ENCODE measurements around the gene MAPKAPK2.

Gene MAPKAPK2

DNA sequence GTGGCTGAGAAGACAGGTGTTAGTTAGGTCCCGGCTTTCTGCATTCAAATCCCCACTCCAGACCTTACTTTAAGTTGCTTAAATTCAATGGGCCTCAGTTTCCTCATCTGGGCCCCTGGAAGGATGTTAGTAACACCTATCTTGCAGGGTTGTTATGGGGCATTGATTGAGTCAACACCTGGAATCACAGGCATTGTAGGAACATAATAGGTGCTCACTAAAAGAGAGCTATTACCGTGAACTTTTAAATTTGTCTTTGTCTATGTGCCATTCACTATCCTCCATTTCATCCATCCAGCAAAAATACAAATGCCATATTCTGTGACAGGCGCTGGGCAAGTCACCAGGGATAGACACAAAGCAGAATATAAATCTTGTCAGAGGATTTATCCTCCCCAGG, 10.5 kb upstream of the MAPKAPK2 start:
- Histone ChIP-seq H3K27me3 (ENCODE audit: insufficient read depth, low read length, poor library complexity, severe bottlenecking) (no peaks in the 10 kb centered on the region), H3K36me3 (ENCODE audit: insufficient read depth, low read length) (no peaks in the 10 kb centered on the region), H3K4me1 (ENCODE audit: insufficient read depth, low read length, poor library complexity, severe bottlenecking) (peaks cover 15% of the 10 kb centered on the region), H3K9me3 (ENCODE audit: insufficient read depth, low read depth, low read length) (no peaks in the 10 kb centered on the region), H3K4me3 (ENCODE audit: low read length, poor library complexity, severe bottlenecking) (no peak overlapping the region), H3K9ac (ENCODE audit: low read depth, low read length, poor library complexity, severe bottlenecking) (no peak overlapping the region), H2AFZ (ENCODE audit: low read length) (no peak overlapping the region), H3F3A (ENCODE audit: low read depth) (no peaks in the 10 kb centered on the region), H3K9me2 (replicated peaks; ENCODE audit: low read depth, low read length) (no peaks in the 10 kb centered on the region), H3K79me2 (ENCODE audit: insufficient read depth, low read length) (no peaks in the 10 kb centered on the region), H3K4me2 (ENCODE audit: low read depth, low read length, poor library complexity, severe bottlenecking) (no peak overlapping the region), H4K20me1 (ENCODE audit: insufficient read depth, low read length, poor library complexity, severe bottlenecking) (no peaks in the 10 kb centered on the region)
- TF ChIP-seq EZH2phosphoT487 (IDR thresholded peaks at IDR 0.05; ENCODE audit: borderline replicate concordance), result no peak
- TF ChIP-seq, protein P1, sequence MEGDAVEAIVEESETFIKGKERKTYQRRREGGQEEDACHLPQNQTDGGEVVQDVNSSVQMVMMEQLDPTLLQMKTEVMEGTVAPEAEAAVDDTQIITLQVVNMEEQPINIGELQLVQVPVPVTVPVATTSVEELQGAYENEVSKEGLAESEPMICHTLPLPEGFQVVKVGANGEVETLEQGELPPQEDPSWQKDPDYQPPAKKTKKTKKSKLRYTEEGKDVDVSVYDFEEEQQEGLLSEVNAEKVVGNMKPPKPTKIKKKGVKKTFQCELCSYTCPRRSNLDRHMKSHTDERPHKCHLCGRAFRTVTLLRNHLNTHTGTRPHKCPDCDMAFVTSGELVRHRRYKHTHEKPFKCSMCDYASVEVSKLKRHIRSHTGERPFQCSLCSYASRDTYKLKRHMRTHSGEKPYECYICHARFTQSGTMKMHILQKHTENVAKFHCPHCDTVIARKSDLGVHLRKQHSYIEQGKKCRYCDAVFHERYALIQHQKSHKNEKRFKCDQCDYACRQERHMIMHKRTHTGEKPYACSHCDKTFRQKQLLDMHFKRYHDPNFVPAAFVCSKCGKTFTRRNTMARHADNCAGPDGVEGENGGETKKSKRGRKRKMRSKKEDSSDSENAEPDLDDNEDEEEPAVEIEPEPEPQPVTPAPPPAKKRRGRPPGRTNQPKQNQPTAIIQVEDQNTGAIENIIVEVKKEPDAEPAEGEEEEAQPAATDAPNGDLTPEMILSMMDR (conservative IDR thresholded peaks at IDR 0.05; ENCODE audit: low read length), result no peak

DNA sequence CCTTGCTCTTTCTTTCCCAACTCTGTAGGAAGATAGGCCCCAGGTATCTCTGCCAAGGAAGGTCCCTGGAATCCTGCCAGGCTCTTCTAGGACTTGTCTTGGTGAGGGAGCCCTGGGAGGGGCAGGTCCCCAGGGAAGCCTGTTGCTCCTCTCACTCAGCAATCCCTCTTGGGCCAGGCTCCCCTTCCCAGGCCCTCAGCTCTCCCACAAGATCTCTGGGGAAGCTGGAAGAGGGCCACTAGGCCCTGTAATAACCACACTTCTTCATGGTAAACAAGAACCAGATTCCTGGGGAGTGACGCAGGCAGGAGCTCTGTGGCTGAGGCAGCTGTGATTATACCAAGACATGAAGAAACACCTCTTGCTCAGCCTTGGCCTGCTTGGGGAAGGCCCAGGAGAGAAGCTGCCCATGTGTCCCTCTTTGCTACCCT, 9.9 kb upstream of the MAPKAPK2 start:
- no peaks in the 10 kb centered on the region for H3K36me3 ChIP-seq (ENCODE audit: insufficient read depth, low read length)
- H3K79me2 ChIP-seq (ENCODE audit: insufficient read depth, low read length), result no peaks in the 10 kb centered on the region
- H3K9me2 ChIP-seq (replicated peaks; ENCODE audit: low read depth, low read length), result no peaks in the 10 kb centered on the region
- no peak overlapping the region for H3K4me3 ChIP-seq (ENCODE audit: low read length, poor library complexity, severe bottlenecking)
- no peaks in the 10 kb centered on the region for H4K20me1 ChIP-seq (ENCODE audit: insufficient read depth, low read length, poor library complexity, severe bottlenecking)
- no peak overlapping the region for H2AFZ ChIP-seq (ENCODE audit: low read length)
- H3K9ac ChIP-seq (ENCODE audit: low read depth, low read length, poor library complexity, severe bottlenecking), result no peak overlapping the region
- H3K4me1 ChIP-seq (ENCODE audit: insufficient read depth, low read length, poor library complexity, severe bottlenecking), result peaks cover 15% of the 10 kb centered on the region
- no peak overlapping the region for H3K4me2 ChIP-seq (ENCODE audit: low read depth, low read length, poor library complexity, severe bottlenecking)
- TF ChIP-seq, protein P1 (conservative IDR thresholded peaks at IDR 0.05; ENCODE audit: low read length), result no peak
- no peak for TF ChIP-seq EZH2phosphoT487 (IDR thresholded peaks at IDR 0.05; ENCODE audit: borderline replicate concordance)
- no peaks in the 10 kb centered on the region for H3F3A ChIP-seq (ENCODE audit: low read depth)
- no peaks in the 10 kb centered on the region for H3K27me3 ChIP-seq (ENCODE audit: insufficient read depth, low read length, poor library complexity, severe bottlenecking)
- H3K9me3 ChIP-seq (ENCODE audit: insufficient read depth, low read depth, low read length), result no peaks in the 10 kb centered on the region

DNA sequence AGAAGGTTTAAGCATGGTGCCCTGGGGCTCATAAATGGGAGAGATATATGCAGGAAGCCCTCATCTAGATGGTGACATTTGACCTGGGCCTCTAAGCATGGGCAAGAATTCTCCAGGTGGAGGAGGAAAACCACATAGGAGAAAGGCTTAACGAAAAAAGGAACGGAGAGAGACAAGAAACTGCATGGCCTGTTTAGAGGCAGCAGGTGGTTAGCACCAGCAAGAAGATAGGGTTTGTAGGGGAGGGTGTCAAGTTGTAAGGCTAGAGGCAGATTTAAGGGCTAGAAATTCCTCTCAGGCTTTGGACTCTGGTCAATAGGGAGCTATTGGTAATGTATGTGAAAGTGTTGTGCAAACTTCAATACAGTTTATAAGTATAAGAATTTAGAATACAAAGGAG, 8.2 kb upstream of the MAPKAPK2 start:
- Histone ChIP-seq H4K20me1 (ENCODE audit: insufficient read depth, low read length, poor library complexity, severe bottlenecking) (no peaks in the 10 kb centered on the region), H3K9me2 (replicated peaks; ENCODE audit: low read depth, low read length) (no peaks in the 10 kb centered on the region), H3F3A (ENCODE audit: low read depth) (no peaks in the 10 kb centered on the region), H3K4me1 (ENCODE audit: insufficient read depth, low read length, poor library complexity, severe bottlenecking) (peaks cover 15% of the 10 kb centered on the region), H3K4me2 (ENCODE audit: low read depth, low read length, poor library complexity, severe bottlenecking) (no peak overlapping the region), H3K27me3 (ENCODE audit: insufficient read depth, low read length, poor library complexity, severe bottlenecking) (no peaks in the 10 kb centered on the region), H3K4me3 (ENCODE audit: low read length, poor library complexity, severe bottlenecking) (no peak overlapping the region), H3K79me2 (ENCODE audit: insufficient read depth, low read length) (no peaks in the 10 kb centered on the region), H2AFZ (ENCODE audit: low read length) (no peak overlapping the region), H3K9ac (ENCODE audit: low read depth, low read length, poor library complexity, severe bottlenecking) (no peak overlapping the region), H3K36me3 (ENCODE audit: insufficient read depth, low read length) (no peaks in the 10 kb centered on the region), H3K9me3 (ENCODE audit: insufficient read depth, low read depth, low read length) (no peaks in the 10 kb centered on the region)
- TF ChIP-seq EZH2phosphoT487 (IDR thresholded peaks at IDR 0.05; ENCODE audit: borderline replicate concordance), result no peak
- TF ChIP-seq, protein P1 (conservative IDR thresholded peaks at IDR 0.05; ENCODE audit: low read length), result no peak

All from Loucy (cell line).